ENCODE results near the gene CD40.

- no peak for TF ChIP-seq CTCF (IDR thresholded peaks at IDR 0.05)
- no peak for TF ChIP-seq POLR2A (IDR thresholded peaks at IDR 0.05)
Measured at GRCh38 chr20:46108976-46109375, 9.1 kb upstream of the CD40 start.

All from upper lobe of left lung (tissue), 4 donors.